ENCODE data around the gene S100B.
"Not testable (repeated sequence)": the region's sequence is repeated elsewhere in the genome, so short reads cannot be mapped to it uniquely, and the experiment has no call there.

Gene S100B

GRCh38 chr21:46634427-46634826, 29.5 kb upstream of the S100B start:
- Histone ChIP-seq H3K9me3 (ENCODE audit: insufficient read depth, low read length, severe bottlenecking) (no peaks in the 10 kb centered on the region), H3K27me3 (ENCODE audit: insufficient read depth, low read length, poor library complexity) (no peaks in the 10 kb centered on the region), H3K4me1 (ENCODE audit: insufficient read depth, low read length) (peaks cover 44% of the 10 kb centered on the region), H3K27ac (ENCODE audit: low read length) (peak overlapping the region; percentile 88), H3K36me3 (ENCODE audit: insufficient read depth, low read length) (peaks cover 20% of the 10 kb centered on the region), H4K20me1 (ENCODE audit: insufficient read depth, low read length) (peaks cover 9% of the 10 kb centered on the region; the same call in 1 of the 2 replicates), H3K4me2 (ENCODE audit: insufficient read depth, low read length) (peak overlapping the region; percentile 96), H3K79me2 (ENCODE audit: insufficient read depth, low read length) (peaks cover 39% of the 10 kb centered on the region), H3K9ac (ENCODE audit: low read depth, low read length) (peak overlapping the region; percentile 70), H3K4me3 (ENCODE audit: low read depth in 1 of 2, low read length in 2 of 2) (peak overlapping the region in 1 of 2 experiments; percentile 74; a peak in 2 of 4 replicates), H2AFZ (ENCODE audit: low read depth, low read length) (peak overlapping the region; percentile 54)
- no peak for ATAC-seq (ENCODE audit: insufficient read depth, low read depth)
- no peak for TF ChIP-seq CTCF (IDR thresholded peaks at IDR 0.05; ENCODE audit: borderline replicate concordance, extremely low read depth, low read length, poor library complexity, severe bottlenecking)
- no peak for TF ChIP-seq EZH2 (IDR thresholded peaks at IDR 0.05; ENCODE audit: borderline replicate concordance, low read depth, low read length, severe bottlenecking)
- DNase-seq: no peak

- H3K27ac ChIP-seq (ENCODE audit: low read length): no peak overlapping the region
- no peak for DNase-seq
- H3K4me1 ChIP-seq (ENCODE audit: insufficient read depth, low read length): peaks cover 37% of the 10 kb centered on the region
- no peak for TF ChIP-seq CTCF (IDR thresholded peaks at IDR 0.05; ENCODE audit: borderline replicate concordance, extremely low read depth, low read length, poor library complexity, severe bottlenecking)
- no peak for TF ChIP-seq EZH2 (IDR thresholded peaks at IDR 0.05; ENCODE audit: borderline replicate concordance, low read depth, low read length, severe bottlenecking)
- no peaks in the 10 kb centered on the region for H3K27me3 ChIP-seq (ENCODE audit: insufficient read depth, low read length, poor library complexity)
- H3K9me3 ChIP-seq (ENCODE audit: insufficient read depth, low read length, severe bottlenecking): no peaks in the 10 kb centered on the region
- H3K79me2 ChIP-seq (ENCODE audit: insufficient read depth, low read length): peaks cover 31% of the 10 kb centered on the region
- H3K36me3 ChIP-seq (ENCODE audit: insufficient read depth, low read length): peaks cover 17% of the 10 kb centered on the region
- H3K4me2 ChIP-seq (ENCODE audit: insufficient read depth, low read length): no peak overlapping the region
- H3K9ac ChIP-seq (ENCODE audit: low read depth, low read length): no peak overlapping the region
- peak overlapping the region; percentile 54 for H2AFZ ChIP-seq (ENCODE audit: low read depth, low read length)
- no peak for ATAC-seq (ENCODE audit: insufficient read depth, low read depth)
- H4K20me1 ChIP-seq (ENCODE audit: insufficient read depth, low read length): peaks cover 9% of the 10 kb centered on the region; the same call in 1 of the 2 replicates
- H3K4me3 ChIP-seq (ENCODE audit: low read depth in 1 of 2, low read length in 2 of 2): no peak overlapping the region
These were observed 28.7 kb upstream of the S100B start for GRCh38 chr21:46633566-46633965.

DNA sequence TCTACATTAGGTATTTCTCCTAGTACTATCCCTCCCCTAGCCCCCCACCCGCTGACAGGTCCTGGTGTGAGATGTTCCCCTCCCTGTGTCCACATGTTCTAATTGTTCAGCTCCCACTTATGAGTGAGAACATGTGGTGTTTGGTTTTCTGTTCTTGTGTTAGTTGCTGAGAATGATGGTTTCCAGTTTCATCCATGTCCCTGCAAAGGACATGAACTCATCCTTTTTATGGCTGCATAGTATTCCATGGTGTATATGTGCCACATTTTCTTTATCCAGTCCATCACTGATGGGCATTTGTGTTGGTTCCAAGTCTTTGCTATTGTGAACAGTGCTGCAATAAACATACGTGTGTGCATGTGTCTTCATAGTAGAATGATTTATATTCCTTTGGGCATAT, 26.0 kb upstream of the S100B start:
- not testable (repeated sequence) for H2AFZ ChIP-seq (ENCODE audit: low read depth, low read length); H3K79me2 ChIP-seq (ENCODE audit: insufficient read depth, low read length); H3K4me3 ChIP-seq (ENCODE audit: low read depth in 1 of 2, low read length in 2 of 2); ATAC-seq (ENCODE audit: insufficient read depth, low read depth); H3K36me3 ChIP-seq (ENCODE audit: insufficient read depth, low read length); H3K27me3 ChIP-seq (ENCODE audit: insufficient read depth, low read length, poor library complexity); H4K20me1 ChIP-seq (ENCODE audit: insufficient read depth, low read length); DNase-seq; H3K27ac ChIP-seq (ENCODE audit: low read length); H3K9ac ChIP-seq (ENCODE audit: low read depth, low read length); H3K9me3 ChIP-seq (ENCODE audit: insufficient read depth, low read length, severe bottlenecking); H3K4me2 ChIP-seq (ENCODE audit: insufficient read depth, low read length)
- H3K4me1 ChIP-seq (ENCODE audit: insufficient read depth, low read length): peaks cover 11% of the 10 kb centered on the region

DNA sequence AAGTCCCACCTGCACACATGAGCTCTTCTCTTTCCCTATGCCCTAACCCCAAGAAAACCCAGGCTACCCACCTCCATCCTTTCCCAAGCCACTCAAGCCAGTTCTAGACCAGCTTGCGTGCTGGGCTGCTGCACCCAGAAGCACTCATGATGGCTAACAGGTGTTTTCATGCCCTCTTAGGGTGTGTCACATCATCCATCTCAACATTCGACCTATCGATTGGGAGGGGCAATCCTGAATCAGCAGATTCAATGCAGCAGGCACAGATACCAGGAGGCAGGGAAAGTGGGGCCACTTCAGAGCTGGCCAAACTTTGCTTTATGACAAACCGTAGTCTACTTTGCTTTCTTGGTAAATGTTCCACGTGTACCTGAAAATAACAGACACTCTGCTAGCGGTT, 24.0 kb upstream of the S100B start:
- Histone ChIP-seq H3K27me3 (ENCODE audit: insufficient read depth, low read length, poor library complexity) (no peaks in the 10 kb centered on the region), H3K9ac (ENCODE audit: low read depth, low read length) (no peak overlapping the region), H3K79me2 (ENCODE audit: insufficient read depth, low read length) (no peaks in the 10 kb centered on the region), H3K27ac (ENCODE audit: low read length) (no peak overlapping the region), H3K9me3 (ENCODE audit: insufficient read depth, low read length, severe bottlenecking) (peaks cover 12% of the 10 kb centered on the region), H2AFZ (ENCODE audit: low read depth, low read length) (no peak overlapping the region), H3K4me2 (ENCODE audit: insufficient read depth, low read length) (no peak overlapping the region), H3K4me3 (ENCODE audit: low read depth in 1 of 2, low read length in 2 of 2) (no peak overlapping the region), H3K4me1 (ENCODE audit: insufficient read depth, low read length) (no peaks in the 10 kb centered on the region), H4K20me1 (ENCODE audit: insufficient read depth, low read length) (no peaks in the 10 kb centered on the region), H3K36me3 (ENCODE audit: insufficient read depth, low read length) (no peaks in the 10 kb centered on the region)
- DNase-seq: no peak
- TF ChIP-seq EZH2 (IDR thresholded peaks at IDR 0.05; ENCODE audit: borderline replicate concordance, low read depth, low read length, severe bottlenecking) (no peak), CTCF (IDR thresholded peaks at IDR 0.05; ENCODE audit: borderline replicate concordance, extremely low read depth, low read length, poor library complexity, severe bottlenecking) (no peak)
- 0 out of 3 replicates have a peak, but pooled peaks have one; percentile 7 for ATAC-seq (ENCODE audit: insufficient read depth, low read depth)

All from DND-41 (cell line).